ENCODE data around the gene FBXO42. TPM values are rescaled to one million over a fixed set of nuclear protein-coding genes. Genes with fewer than 3 reads are reported as not detected.

Gene FBXO42
- total and polyA plus RNA-seq, 9 of the 15 experiments (the other 6 are each of a cell fraction or from before 2014, with no cell fraction given), result 7.2 to 24.8 (median 17.4) TPM

DNA sequence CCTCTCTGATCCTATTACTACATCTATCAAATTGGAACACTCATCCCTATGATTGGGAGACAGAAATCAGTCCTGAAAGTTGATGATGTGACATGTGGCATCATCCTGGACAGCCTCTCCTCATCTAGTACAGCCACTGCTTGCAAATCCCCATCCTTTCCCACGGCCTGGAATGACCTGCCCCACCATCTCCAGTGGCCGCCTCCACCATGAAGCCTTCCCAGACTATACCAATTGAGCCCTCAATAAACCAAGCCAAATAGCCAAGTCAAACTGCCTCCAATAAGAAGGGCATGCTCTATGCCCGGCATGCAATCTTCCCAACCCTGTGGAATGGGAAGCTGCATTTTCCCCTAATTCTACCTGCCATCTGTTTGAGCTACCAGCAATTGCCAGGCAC lies 139.3 kb downstream of the FBXO42 start (continued):
- TF ChIP-seq, protein P1, sequence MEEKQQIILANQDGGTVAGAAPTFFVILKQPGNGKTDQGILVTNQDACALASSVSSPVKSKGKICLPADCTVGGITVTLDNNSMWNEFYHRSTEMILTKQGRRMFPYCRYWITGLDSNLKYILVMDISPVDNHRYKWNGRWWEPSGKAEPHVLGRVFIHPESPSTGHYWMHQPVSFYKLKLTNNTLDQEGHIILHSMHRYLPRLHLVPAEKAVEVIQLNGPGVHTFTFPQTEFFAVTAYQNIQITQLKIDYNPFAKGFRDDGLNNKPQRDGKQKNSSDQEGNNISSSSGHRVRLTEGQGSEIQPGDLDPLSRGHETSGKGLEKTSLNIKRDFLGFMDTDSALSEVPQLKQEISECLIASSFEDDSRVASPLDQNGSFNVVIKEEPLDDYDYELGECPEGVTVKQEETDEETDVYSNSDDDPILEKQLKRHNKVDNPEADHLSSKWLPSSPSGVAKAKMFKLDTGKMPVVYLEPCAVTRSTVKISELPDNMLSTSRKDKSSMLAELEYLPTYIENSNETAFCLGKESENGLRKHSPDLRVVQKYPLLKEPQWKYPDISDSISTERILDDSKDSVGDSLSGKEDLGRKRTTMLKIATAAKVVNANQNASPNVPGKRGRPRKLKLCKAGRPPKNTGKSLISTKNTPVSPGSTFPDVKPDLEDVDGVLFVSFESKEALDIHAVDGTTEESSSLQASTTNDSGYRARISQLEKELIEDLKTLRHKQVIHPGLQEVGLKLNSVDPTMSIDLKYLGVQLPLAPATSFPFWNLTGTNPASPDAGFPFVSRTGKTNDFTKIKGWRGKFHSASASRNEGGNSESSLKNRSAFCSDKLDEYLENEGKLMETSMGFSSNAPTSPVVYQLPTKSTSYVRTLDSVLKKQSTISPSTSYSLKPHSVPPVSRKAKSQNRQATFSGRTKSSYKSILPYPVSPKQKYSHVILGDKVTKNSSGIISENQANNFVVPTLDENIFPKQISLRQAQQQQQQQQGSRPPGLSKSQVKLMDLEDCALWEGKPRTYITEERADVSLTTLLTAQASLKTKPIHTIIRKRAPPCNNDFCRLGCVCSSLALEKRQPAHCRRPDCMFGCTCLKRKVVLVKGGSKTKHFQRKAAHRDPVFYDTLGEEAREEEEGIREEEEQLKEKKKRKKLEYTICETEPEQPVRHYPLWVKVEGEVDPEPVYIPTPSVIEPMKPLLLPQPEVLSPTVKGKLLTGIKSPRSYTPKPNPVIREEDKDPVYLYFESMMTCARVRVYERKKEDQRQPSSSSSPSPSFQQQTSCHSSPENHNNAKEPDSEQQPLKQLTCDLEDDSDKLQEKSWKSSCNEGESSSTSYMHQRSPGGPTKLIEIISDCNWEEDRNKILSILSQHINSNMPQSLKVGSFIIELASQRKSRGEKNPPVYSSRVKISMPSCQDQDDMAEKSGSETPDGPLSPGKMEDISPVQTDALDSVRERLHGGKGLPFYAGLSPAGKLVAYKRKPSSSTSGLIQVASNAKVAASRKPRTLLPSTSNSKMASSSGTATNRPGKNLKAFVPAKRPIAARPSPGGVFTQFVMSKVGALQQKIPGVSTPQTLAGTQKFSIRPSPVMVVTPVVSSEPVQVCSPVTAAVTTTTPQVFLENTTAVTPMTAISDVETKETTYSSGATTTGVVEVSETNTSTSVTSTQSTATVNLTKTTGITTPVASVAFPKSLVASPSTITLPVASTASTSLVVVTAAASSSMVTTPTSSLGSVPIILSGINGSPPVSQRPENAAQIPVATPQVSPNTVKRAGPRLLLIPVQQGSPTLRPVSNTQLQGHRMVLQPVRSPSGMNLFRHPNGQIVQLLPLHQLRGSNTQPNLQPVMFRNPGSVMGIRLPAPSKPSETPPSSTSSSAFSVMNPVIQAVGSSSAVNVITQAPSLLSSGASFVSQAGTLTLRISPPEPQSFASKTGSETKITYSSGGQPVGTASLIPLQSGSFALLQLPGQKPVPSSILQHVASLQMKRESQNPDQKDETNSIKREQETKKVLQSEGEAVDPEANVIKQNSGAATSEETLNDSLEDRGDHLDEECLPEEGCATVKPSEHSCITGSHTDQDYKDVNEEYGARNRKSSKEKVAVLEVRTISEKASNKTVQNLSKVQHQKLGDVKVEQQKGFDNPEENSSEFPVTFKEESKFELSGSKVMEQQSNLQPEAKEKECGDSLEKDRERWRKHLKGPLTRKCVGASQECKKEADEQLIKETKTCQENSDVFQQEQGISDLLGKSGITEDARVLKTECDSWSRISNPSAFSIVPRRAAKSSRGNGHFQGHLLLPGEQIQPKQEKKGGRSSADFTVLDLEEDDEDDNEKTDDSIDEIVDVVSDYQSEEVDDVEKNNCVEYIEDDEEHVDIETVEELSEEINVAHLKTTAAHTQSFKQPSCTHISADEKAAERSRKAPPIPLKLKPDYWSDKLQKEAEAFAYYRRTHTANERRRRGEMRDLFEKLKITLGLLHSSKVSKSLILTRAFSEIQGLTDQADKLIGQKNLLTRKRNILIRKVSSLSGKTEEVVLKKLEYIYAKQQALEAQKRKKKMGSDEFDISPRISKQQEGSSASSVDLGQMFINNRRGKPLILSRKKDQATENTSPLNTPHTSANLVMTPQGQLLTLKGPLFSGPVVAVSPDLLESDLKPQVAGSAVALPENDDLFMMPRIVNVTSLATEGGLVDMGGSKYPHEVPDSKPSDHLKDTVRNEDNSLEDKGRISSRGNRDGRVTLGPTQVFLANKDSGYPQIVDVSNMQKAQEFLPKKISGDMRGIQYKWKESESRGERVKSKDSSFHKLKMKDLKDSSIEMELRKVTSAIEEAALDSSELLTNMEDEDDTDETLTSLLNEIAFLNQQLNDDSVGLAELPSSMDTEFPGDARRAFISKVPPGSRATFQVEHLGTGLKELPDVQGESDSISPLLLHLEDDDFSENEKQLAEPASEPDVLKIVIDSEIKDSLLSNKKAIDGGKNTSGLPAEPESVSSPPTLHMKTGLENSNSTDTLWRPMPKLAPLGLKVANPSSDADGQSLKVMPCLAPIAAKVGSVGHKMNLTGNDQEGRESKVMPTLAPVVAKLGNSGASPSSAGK (IDR thresholded peaks at IDR 0.05), result no peak
- TF ChIP-seq GATA2 (CRISPR knock-in tag; IDR thresholded peaks at IDR 0.05), result no peak
- TF ChIP-seq ZKSCAN1 (IDR thresholded peaks at IDR 0.05; ENCODE audit: low read depth, low read length), result no peak
- TF ChIP-seq, protein P2, sequence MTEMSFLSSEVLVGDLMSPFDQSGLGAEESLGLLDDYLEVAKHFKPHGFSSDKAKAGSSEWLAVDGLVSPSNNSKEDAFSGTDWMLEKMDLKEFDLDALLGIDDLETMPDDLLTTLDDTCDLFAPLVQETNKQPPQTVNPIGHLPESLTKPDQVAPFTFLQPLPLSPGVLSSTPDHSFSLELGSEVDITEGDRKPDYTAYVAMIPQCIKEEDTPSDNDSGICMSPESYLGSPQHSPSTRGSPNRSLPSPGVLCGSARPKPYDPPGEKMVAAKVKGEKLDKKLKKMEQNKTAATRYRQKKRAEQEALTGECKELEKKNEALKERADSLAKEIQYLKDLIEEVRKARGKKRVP (CRISPR knock-in tag; IDR thresholded peaks at IDR 0.05), result no peak
- no peak for TF ChIP-seq TEAD2 (tag; IDR thresholded peaks at IDR 0.05)

Data from K562 (cell line).